ENCODE results near the gene CEP68.
A peak's percentile ranks its signal among the peaks of the same experiment; 100 is the strongest.
"Not testable (repeated sequence)": the region's sequence is repeated elsewhere in the genome, so short reads cannot be mapped to it uniquely, and the experiment has no call there.

Gene CEP68, protein sequence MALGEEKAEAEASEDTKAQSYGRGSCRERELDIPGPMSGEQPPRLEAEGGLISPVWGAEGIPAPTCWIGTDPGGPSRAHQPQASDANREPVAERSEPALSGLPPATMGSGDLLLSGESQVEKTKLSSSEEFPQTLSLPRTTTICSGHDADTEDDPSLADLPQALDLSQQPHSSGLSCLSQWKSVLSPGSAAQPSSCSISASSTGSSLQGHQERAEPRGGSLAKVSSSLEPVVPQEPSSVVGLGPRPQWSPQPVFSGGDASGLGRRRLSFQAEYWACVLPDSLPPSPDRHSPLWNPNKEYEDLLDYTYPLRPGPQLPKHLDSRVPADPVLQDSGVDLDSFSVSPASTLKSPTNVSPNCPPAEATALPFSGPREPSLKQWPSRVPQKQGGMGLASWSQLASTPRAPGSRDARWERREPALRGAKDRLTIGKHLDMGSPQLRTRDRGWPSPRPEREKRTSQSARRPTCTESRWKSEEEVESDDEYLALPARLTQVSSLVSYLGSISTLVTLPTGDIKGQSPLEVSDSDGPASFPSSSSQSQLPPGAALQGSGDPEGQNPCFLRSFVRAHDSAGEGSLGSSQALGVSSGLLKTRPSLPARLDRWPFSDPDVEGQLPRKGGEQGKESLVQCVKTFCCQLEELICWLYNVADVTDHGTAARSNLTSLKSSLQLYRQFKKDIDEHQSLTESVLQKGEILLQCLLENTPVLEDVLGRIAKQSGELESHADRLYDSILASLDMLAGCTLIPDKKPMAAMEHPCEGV

GRCh38 chr2:65056215-65057053 lies at the start of gene CEP68:
TSS of gene CEP68 (plus strand) at chr2:65056416. CDS start at chr2:65069445, 13,029 bp downstream.
- peak; percentile 94 for DNase-seq

DNA sequence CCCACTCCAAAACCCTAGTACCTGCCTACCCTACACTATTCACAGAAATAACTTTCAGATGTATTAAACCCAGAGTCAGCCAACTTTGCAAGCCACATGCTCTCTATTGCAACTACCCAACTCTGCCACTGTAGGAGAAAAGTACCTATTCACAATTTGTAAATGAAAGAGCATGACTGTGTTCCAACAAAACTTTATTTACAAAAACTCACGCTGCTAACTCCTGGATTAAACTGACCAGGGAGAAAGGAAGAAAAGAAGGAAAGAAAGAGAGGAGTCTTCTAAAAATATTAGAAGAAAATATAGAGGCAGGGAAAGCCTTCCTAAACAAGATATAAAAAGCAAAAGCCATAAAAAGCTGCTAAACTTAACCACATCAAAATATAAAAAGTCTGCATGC lies 42.4 kb upstream of the CEP68 start:
- DNase-seq = no peak

GRCh38 chr2:65015731-65016130 lies 40.5 kb upstream of the CEP68 start:
- no peak for DNase-seq

GRCh38 chr2:65016789-65017188 lies 39.4 kb upstream of the CEP68 start:
- DNase-seq = no peak

- DNase-seq = no peak
These were observed 38.9 kb upstream of the CEP68 start for GRCh38 chr2:65017335-65017734.

GRCh38 chr2:65018141-65018582 lies 38.1 kb upstream of the CEP68 start:
- DNase-seq = no peak

GRCh38 chr2:65019010-65019409 lies 37.2 kb upstream of the CEP68 start:
- DNase-seq = no peak

DNA sequence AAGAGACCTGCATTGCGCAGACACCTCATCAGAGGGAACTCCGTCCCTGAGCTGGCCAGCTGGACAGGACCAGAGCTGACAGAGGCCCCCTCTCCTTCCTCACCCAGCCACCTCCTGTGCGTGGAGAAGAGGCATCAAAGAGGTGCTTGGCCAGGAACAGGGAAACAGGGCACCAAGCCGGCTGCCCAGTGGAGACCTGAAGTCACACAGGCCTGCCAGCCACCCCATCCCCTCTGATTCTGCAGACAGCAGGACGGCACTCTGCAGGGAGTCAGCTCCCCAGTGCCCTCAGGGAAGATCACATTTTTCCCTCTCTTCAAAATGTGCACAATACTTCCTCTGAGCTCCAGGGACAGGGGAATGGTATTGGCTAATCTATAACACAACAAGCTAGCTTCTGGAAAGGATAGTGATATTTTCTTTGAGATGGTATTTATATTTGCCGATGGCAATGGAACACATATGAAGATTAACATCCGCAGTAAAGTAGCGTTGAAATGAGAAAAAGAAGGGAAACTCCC lies 36.5 kb upstream of the CEP68 start:
- DNase-seq = no peak

- DNase-seq = not testable (repeated sequence)
These were observed 36.0 kb upstream of the CEP68 start for GRCh38 chr2:65020251-65020650.

GRCh38 chr2:65020943-65021528 lies 35.2 kb upstream of the CEP68 start:
- no peak for DNase-seq

DNA sequence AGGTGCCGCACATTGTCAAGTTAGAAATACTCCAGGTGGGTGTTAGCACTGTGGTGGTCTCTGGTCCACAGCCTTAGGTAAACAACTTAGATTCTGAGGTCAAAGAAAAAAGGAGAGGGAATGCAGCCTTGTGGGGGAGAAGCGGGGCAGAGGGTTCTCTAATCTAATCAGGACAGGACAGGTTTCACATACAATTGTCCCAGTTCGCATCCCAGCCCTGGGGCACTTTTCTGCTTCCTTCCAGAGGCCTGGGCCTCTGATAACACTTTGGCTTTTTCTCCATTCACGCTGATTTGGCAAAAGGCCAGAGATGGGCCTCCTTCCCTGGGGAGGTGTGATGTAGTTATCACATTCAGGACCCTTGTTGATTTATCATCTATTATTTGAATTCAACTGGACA lies 34.5 kb upstream of the CEP68 start:
- DNase-seq = no peak

DNA sequence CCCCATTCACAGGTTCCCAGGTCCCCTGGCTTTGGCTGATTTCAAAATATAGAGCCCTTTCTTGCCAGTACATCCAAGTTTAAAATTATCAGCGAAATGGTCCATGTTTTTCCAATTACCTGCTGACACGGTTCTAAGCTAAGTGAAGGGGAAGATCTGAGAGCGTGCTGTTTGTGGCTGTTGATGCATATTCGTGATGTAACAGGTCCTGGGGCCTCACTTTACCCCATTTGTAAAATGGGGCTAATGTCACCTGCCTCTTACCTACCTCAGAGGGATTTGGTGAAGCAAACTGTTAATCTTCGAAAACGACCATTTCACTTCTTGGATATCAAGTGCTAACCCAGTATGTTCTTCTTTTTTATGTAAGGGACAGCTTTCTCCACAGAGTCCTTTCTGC lies 34.0 kb upstream of the CEP68 start:
- no peak for DNase-seq

GRCh38 chr2:65023742-65024141 lies 32.5 kb upstream of the CEP68 start:
- DNase-seq = no peak

GRCh38 chr2:65024149-65024829 lies 31.9 kb upstream of the CEP68 start:
- DNase-seq = no peak

DNA sequence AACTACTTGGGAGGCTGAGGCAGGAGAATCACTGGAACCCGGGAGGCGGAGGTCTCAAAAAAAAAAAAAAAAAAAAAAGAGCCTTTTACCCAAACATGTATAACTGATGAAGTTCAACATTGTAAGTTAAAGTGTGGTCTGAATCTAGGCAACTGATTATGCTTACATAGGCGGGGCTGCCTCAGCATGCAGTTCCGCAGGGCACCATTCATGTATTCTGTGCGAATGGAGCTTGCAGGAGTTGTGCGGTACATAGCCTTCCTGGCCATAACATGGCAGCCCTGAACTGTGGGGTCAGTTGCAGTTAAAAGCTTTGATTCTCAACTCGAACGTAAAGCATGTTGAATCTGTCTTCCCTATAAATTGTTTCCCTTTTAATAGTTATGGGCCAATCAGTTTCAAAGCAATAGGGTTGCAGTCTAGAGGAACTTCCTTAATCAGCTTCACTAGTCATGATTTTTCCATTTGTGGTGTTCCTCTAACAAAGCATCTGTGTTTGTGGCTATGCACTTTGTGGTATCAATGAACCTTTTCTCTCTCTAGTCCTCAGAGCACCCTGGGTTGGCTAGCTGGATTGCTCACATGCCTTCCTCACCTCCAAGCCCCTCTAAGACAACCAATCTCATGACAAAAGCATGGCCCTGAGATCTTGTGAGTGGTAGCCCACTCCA lies 30.6 kb upstream of the CEP68 start:
- no peak for DNase-seq

DNA sequence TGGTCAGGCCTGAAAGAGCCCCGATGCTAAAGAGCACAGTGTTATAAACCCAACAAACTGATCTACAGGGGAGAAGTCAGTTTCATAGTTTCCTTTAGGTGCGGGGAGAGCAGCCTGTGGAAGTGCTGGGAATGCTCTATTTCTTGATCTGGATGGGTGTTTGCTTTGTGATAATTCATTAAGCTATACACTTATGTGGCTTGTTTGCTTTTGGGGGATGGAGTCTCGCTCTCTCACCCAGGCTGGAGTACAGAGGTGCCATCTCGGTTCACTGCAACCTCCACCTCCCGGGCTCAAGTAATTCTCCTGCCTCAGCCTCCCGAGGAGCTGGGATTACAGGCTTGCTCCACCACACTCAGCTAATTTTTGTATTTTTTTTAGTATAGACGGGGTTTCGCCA lies 30.1 kb upstream of the CEP68 start:
- no peak for DNase-seq

DNA sequence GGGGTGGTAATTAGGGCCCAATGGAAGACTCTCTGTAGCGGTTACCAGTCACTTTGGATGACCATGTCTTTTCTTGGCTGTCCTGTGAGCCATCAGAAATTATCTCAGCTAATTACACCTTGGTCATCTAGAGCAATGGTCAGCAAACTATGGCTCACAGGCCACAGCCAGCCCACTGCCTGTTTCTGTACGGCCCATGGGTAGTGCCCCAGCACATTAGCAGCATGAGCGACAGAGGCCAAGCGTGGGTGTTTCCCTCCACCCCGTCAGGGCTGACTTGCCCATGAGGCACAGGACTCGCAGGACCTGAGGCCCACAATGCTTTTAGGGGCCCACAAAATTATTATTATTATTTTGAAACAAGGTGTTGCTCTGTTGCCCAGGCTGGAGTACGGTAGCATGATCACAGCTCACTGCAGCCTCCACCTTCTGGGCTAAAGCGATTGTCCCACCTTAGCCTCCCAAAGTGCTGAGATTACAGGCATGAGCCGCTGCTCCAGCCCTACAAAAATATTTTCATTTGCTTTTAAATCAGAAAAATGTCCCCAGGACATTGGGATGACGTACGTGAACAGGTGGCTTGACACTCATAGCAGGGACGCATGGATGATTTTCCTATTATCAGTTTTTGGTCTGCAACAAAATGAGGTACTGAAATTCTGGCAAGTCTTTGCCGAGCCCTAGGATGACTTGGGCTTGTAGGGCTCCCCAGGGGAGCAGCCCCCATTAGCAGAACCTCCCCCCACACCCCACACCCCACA lies 29.3 kb upstream of the CEP68 start:
- no peak for DNase-seq

DNA sequence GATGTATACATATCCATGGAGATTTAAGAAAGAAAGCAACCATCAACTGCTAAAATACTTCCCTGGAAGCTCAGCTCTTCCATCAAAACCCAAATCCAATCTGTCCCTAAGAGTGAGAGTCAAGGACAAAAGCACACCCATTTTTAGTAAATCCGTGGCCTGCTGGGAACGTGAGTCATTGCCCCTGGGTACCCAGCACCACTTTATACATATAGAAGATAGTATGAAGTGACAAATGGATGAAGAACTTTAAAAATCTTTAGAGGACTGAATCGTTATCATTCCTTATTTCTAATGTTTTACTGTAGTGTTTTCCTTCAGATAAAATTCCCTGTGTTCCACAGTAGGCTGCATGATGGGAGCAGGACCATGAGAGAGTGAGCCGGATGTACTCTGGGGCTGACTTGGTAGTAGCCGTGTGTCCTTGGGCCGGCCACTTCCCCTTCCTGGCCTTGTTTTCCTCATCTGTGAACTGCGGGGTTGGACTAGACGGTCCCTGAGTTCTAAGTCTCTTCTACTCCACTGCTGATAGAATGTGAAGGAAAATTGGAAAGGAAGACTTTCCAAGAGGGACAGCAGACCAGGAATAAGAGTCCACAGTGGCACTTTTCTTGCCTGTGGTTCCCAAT lies 28.5 kb upstream of the CEP68 start:
- DNase-seq = no peak

GRCh38 chr2:65030476-65031332 lies 25.5 kb upstream of the CEP68 start:
- no peak for DNase-seq
